Measurements from ENCODE around the gene JAK1.

- TF ChIP-seq, protein P1, sequence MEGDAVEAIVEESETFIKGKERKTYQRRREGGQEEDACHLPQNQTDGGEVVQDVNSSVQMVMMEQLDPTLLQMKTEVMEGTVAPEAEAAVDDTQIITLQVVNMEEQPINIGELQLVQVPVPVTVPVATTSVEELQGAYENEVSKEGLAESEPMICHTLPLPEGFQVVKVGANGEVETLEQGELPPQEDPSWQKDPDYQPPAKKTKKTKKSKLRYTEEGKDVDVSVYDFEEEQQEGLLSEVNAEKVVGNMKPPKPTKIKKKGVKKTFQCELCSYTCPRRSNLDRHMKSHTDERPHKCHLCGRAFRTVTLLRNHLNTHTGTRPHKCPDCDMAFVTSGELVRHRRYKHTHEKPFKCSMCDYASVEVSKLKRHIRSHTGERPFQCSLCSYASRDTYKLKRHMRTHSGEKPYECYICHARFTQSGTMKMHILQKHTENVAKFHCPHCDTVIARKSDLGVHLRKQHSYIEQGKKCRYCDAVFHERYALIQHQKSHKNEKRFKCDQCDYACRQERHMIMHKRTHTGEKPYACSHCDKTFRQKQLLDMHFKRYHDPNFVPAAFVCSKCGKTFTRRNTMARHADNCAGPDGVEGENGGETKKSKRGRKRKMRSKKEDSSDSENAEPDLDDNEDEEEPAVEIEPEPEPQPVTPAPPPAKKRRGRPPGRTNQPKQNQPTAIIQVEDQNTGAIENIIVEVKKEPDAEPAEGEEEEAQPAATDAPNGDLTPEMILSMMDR (IDR thresholded peaks at IDR 0.05; ENCODE audit: insufficient read depth, low read depth, low read length), result peak; percentile 91
- no peak for TF ChIP-seq EZH2 (IDR thresholded peaks at IDR 0.05; ENCODE audit: insufficient read depth, low read length)
These were observed 142.5 kb downstream of the JAK1 start for GRCh38 chr1:64823691-64824476.
